Stimulated activated CD8-positive, alpha-beta memory T cell treated with anti-CD3 and anti-CD28 coated beads, Interleukin-15, amount 100 ng/mL, for 48 hours (primary cell): Measurements from ENCODE around the gene TMEM179.

ENCODE experiments used
- DNase-seq, 2 donors: peaks; one replicate each; pipeline ENCODE4 v3.0.0-alpha.2; 2020; ENCODE audit warnings: low read depth in 2 of 2

TMEM179 gene

GRCh38 chr14:104544362-104544961 is 60.1 kb downstream of the TMEM179 start:
- DNase-seq, result no peak

- no peak for DNase-seq
Observed at GRCh38 chr14:104542871-104543830, 61.4 kb downstream of the TMEM179 start.

- DNase-seq, result no peak
Observed at GRCh38 chr14:104541905-104542465, 62.6 kb downstream of the TMEM179 start.
